GM21737 (cell line): ENCODE data around the gene PDIA6.
A peak's percentile ranks its signal among the peaks of the same experiment; 100 is the strongest.
"Not testable (repeated sequence)": the region's sequence is repeated elsewhere in the genome, so short reads cannot be mapped to it uniquely, and the experiment has no call there.

ENCODE experiments used
- ATAC-seq: cut with Tn5 transposase; IDR thresholded peaks from one replicate; pipeline ENCODE4 v1.9.1; 2021; ENCODE audit warnings: mild to moderate bottlenecking, moderate library complexity; ENCODE audit not compliant: unreplicated experiment

PDIA6 gene

GRCh38 chr2:10813163-10814138, 866 bp upstream of the PDIA6 start:
- not testable (repeated sequence) for ATAC-seq

- ATAC-seq: no peak
These were observed 1.1 kb downstream of the PDIA6 start for GRCh38 chr2:10811517-10811916.

DNA sequence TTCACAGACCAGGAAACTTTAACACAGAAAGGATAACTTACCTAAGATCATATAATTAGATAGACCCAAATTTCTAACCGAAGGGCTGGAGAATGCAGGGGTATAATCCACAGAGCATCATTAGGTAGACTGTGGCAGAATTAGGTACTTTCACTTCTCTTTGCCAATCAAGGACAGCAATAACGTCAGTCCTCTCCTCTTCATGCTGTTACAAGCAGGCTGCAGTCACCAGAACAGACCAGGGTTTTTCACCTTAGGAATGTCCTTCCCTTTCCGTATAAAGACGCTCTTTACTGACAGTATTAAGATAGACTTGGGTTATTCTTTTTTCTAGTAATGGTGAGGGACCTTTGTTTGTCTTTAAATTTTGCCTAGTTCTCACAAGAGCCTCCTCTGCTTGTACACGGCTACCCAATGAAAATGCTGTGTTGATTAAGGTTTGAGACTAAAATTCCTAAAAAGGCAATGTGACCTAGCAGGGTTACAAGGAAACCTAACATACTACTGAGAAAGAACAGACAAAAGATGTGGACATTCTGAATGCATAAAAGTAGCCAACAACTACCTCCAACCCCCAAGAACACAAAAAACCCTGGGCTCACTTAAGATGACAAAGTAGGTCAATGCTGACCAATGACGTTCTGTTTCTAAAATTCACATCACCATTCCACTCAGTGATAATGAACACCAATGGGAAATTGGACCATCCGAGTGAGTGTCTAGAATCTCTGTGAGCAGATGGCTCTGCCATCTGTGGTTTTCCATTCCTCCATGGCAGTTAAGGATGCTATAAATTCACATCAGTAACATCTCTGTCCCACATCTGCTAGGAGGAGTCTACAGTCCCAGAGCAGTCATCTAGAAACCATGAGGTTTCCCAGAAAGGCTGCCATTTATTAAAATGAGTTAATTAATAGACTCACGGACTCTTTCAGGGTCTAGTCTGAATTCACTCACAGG, 2.1 kb downstream of the PDIA6 start:
- peak; percentile 27 for ATAC-seq

- no peak for ATAC-seq
These were observed 6.0 kb downstream of the PDIA6 start for GRCh38 chr2:10806543-10806942.

- not testable (repeated sequence) for ATAC-seq
These were observed 6.6 kb downstream of the PDIA6 start for GRCh38 chr2:10805990-10806389.

DNA sequence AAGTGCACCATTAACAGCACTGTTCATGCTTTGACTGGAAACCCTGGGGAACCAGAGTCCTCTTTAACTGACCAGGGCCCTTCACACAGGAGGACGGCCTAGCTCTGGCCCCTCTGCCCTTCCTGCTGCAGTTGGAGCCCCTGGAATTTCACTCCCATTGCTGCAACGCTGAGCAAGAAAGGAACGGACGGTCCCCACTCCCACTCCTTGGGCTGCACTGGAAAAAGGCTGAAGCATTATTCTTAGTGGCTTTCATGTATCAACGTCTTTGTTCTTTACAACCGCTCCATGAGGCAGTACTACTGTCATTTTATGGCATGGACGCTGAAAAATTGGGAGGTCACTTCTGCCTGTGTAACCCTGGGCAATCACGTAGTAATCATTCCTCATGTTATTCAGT, 9.9 kb downstream of the PDIA6 start:
- no peak for ATAC-seq

- ATAC-seq: no peak
These were observed 12.4 kb downstream of the PDIA6 start for GRCh38 chr2:10800163-10800562.

DNA sequence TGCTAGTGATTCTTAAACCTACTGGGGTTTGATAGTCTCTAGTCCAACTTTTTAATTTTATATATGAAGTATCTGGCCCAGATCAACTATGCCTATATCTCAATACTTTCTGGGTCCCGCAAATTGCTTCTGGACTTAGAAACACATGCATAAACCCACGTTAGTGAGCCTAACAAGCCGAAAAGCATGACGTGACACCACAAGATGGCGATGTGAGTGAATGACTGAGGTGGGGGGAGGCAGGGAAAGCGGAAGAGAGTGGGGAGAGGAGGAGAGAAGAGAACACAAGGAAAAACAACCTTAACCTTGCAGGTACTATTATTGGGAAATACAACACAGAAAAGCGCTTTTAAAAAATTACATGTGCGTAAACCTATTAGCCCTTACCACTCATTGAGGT, 13.8 kb downstream of the PDIA6 start:
- no peak for ATAC-seq

- ATAC-seq: no peak
These were observed 15.9 kb downstream of the PDIA6 start for GRCh38 chr2:10796703-10797102.

DNA sequence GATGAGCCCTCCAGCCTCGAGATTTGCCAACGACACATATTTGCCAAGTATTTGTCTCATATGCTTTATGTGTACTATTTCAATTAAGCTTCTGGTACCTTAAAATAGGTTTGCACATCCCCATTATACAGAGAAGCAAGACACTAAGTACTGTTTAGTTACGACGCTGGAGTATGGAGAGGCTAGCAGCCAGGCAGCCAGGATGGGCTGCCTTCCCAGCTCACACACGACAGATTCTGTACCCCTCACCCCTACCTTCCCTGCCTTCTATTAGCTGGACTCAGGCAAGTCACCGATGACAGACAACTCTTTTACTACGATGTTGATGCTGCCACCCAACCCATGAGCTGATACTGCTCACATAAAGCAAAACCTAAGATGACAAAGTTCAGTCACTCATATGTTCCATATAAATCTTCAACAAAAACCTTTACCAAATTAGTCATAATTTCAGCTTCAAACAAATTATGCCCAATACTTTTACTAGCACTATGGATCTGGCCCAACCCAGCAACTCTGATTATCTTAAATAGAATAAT, 17.0 kb downstream of the PDIA6 start:
- ATAC-seq: no peak

DNA sequence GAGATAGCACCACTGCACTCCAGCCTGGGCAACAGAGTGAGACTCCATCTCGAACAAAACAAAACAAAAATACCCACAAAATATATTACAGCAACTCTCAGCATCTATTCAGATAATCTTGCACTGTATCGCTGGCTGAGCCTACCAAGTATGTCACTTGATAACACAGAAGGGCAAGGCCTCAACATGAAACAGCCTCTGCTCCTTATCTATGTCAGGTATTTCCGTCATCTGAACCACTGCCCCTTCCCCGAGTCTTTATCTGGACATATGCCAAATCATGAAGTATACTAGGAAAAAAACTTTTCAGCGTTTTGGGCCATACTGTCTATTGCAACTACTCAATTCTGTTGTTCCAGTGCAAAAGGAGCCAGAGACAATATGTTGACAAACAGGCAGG, 17.7 kb downstream of the PDIA6 start:
- no peak for ATAC-seq

DNA sequence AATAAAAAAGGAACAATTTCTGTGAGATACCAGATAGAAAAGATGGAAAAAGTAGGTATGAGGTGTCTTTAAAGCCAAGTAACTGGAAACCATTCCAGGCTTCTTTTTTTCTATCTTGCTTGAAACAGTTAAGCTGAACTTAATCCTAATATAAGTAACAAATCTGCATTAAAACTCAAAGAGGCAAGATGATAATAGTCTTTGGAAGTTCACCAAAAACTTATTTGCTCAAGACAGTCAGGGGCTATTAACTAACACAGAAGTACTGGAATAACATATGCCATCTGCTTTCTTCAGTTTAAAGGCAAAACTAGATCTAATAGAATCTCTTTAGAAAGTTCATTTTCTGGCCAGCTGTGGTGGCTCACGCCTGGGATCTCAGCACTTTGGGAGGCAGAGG, 18.8 kb downstream of the PDIA6 start:
- no peak for ATAC-seq

- no peak for ATAC-seq
These were observed 19.8 kb downstream of the PDIA6 start for GRCh38 chr2:10792660-10793400.

GRCh38 chr2:10792001-10792634, 20.5 kb downstream of the PDIA6 start:
- no peak for ATAC-seq

DNA sequence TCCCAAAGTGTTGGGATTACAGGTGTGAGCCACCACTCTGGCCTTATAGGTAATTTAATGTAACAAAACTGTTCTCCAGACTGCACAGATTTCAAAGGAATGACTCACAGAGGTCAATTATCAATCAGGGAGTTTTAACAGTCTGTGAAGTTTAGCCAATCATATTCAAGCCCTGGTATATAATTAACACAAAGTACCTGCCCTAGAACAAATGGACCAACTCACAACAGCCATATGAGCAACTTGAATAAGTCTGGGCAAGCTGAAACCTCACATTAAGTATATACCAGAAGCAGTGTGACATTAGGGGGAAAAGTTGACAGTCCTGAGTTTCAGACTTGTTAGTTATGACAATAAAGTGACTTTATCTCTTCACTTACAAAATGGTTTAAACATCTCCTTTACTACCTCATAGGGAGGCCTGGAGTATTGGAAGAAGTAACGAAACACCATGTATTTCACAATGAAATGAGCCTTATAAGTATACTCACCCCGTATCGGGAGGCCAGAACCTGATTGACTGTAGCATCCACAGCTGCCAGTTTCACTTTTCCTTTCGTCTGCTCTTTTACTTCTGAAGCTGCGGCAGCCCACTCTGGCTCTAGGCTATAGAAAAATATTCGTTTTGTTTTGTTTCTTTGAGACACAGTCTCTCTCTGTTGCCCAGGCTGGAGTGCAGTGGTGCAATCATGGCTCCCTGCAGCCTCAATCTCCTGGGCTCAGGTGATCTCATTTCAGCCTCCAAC, 22.2 kb downstream of the PDIA6 start:
- no peak for ATAC-seq

GRCh38 chr2:10788855-10789254, 23.7 kb downstream of the PDIA6 start:
- no peak for ATAC-seq

- ATAC-seq: no peak
These were observed 25.2 kb downstream of the PDIA6 start for GRCh38 chr2:10787176-10787968.

GRCh38 chr2:10786240-10786982, 26.2 kb downstream of the PDIA6 start:
- no peak for ATAC-seq
